ENCODE results near the gene MARCHF3.

DNA sequence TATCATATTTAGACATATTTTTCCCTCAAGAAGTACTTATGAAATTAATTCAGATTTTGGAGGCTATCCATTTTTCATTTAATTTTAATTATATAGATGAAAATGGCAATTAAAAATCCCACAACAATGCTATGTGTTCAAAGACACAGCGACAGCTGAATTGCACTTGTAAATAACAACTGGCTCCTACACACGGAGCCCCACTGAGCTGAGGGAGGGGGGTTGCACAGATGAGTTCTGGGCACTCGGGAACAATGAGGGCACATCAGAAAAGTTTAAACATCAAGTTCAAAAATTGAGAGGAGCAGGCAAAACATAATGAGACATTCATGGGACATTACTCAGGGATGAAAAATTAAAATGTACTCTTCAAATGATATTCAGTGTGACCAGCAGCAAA, 104.9 kb downstream of the MARCHF3 start:
- TF ChIP-seq POLR2A (IDR thresholded peaks at IDR 0.05) (no peak), CTCF (IDR thresholded peaks at IDR 0.05) (no peak)
